Measurements from ENCODE around the gene FANCD2.

GRCh38 chr3:10021856-10022775, 4.1 kb upstream of the FANCD2 start:
- TF ChIP-seq POLR2A (IDR thresholded peaks at IDR 0.05) (no peak), CTCF (IDR thresholded peaks at IDR 0.05) (no peak)
